Neural cell (in vitro differentiated cells): ENCODE data around the gene HTRA2. TPM values are rescaled to one million over a fixed set of nuclear protein-coding genes. Genes with fewer than 3 reads are reported as not detected.

Experiments
- H2AFZ ChIP-seq: fragments of 200-600, 300-800 bp; sonication (generic), shearing (Covaris generic); 2 replicates; pipeline ENCODE4 v1.6.0; 2014; ENCODE audit warnings: low read depth, mild to moderate bottlenecking, antibody characterized with exemption, low read length, moderate library complexity
- H3F3A ChIP-seq: fragments of 200-600 bp; shearing (Covaris generic); 2 replicates; pipeline ENCODE4 v1.6.1; 2016; ENCODE audit warnings: mild to moderate bottlenecking, moderate library complexity, mixed read lengths, antibody characterized with exemption, low read length; ENCODE audit not compliant: insufficient read depth, poor library complexity, severe bottlenecking
- H3K27ac ChIP-seq: fragments of 200-600, 300-800 bp; sonication (generic), shearing (Covaris generic); 2 replicates; pipeline ENCODE4 v1.5.1; 2014; ENCODE audit warnings: mild to moderate bottlenecking, low read length, moderate library complexity
- H3K27me3 ChIP-seq: fragments of 300-800, 200-600 bp; sonication (generic), shearing (Covaris generic); 2 replicates; pipeline ENCODE4 v1.6.0; 2014; ENCODE audit warnings: mild to moderate bottlenecking, low read depth, low read length, moderate library complexity; ENCODE audit not compliant: insufficient read depth
- H3K36me3 ChIP-seq: fragments of 300-800, 200-600 bp; sonication (generic), shearing (Covaris generic); 2 replicates; pipeline ENCODE4 v1.5.1; 2014; ENCODE audit warnings: mild to moderate bottlenecking, antibody characterized with exemption, low read length, moderate library complexity; ENCODE audit not compliant: insufficient read depth
- H3K4me2 ChIP-seq: fragments of 300-800, 200-600 bp; sonication (generic), shearing (Covaris generic); 2 replicates; pipeline ENCODE4 v1.6.0; 2014; ENCODE audit warnings: mild to moderate bottlenecking, low read length
- H3K4me3 ChIP-seq: fragments of 300-800, 200-600 bp; sonication (generic), shearing (Covaris generic); 2 replicates; pipeline ENCODE4 v1.5.1; 2014; ENCODE audit warnings: mild to moderate bottlenecking, low read length, moderate library complexity
- H3K79me2 ChIP-seq: fragments of 200-600 bp; shearing (Covaris generic); replicated peaks from 2 replicates; pipeline ENCODE4 v1.6.0; 2014; ENCODE audit warnings: mild to moderate bottlenecking, low read length, moderate library complexity; ENCODE audit not compliant: insufficient read depth
- H3K9ac ChIP-seq: fragments of 300-800, 200-600 bp; sonication (generic), shearing (Covaris generic); 2 replicates; pipeline ENCODE4 v1.6.1; 2016; ENCODE audit warnings: mild to moderate bottlenecking, low read length, mixed read lengths
- H3K9me2 ChIP-seq: fragments of 200-600 bp; shearing (Covaris generic); 2 replicates; pipeline ENCODE4 v1.6.1; 2016; ENCODE audit warnings: mild to moderate bottlenecking, low read length, mixed read lengths; ENCODE audit not compliant: insufficient read depth
- H3K9me3 ChIP-seq: fragments of 200-600, 300-800 bp; sonication (generic), shearing (Covaris generic); 2 replicates; pipeline ENCODE4 v1.6.1; 2016; ENCODE audit warnings: mild to moderate bottlenecking, mixed run types, low read length, moderate library complexity, mixed read lengths
- H4K20me1 ChIP-seq: fragments of 200-600 bp; shearing (Covaris generic); 2 replicates; pipeline ENCODE4 v1.6.1; 2016; ENCODE audit warnings: mild to moderate bottlenecking, mixed run types; ENCODE audit not compliant: insufficient read depth
- CTCF ChIP-seq: fragments of 450-650 bp; IDR thresholded peaks from 2 replicates; pipeline ENCODE4 v1.5.1; 2014; ENCODE audit warnings: antibody characterized with exemption, mild to moderate bottlenecking, moderate library complexity; ENCODE audit not compliant: poor library complexity, severe bottlenecking
- EP300 ChIP-seq: fragments of 450-650 bp; conservative IDR thresholded peaks from 2 replicates; pipeline ENCODE4 v1.6.1; 2014; ENCODE audit warnings: antibody characterized with exemption, mild to moderate bottlenecking, moderate library complexity; ENCODE audit not compliant: poor library complexity, severe bottlenecking
- EZH2 ChIP-seq: fragments of 200-600, 300-800 bp; shearing (Covaris generic), sonication (generic); IDR thresholded peaks from 2 replicates; pipeline ENCODE4 v1.6.1; 2014; ENCODE audit warnings: antibody characterized with exemption, low read length, borderline replicate concordance, mild to moderate bottlenecking; ENCODE audit not compliant: insufficient read depth, poor library complexity, severe bottlenecking
- MXI1 ChIP-seq: fragments of 450-650 bp; conservative IDR thresholded peaks from 2 replicates; pipeline ENCODE4 v1.6.1; 2014; ENCODE audit warnings: antibody characterized with exemption, mild to moderate bottlenecking; ENCODE audit not compliant: poor library complexity, severe bottlenecking
- POLR2AphosphoS5 ChIP-seq: IDR thresholded peaks from 2 replicates; pipeline ENCODE4 v1.6.1; 2012
- RAD21 ChIP-seq: fragments of 450-650 bp; conservative IDR thresholded peaks from 2 replicates; pipeline ENCODE4 v1.6.1; 2014; ENCODE audit warnings: antibody characterized with exemption, mild to moderate bottlenecking, moderate library complexity
- REST ChIP-seq: IDR thresholded peaks from 2 replicates; pipeline ENCODE4 v1.6.1; 2012; ENCODE audit warnings: borderline replicate concordance
- SMC3 ChIP-seq: fragments of 450-650 bp; conservative IDR thresholded peaks from 2 replicates; pipeline ENCODE4 v1.6.1; 2014; ENCODE audit warnings: antibody characterized with exemption, mild to moderate bottlenecking, moderate library complexity; ENCODE audit not compliant: poor library complexity
- TAF1 ChIP-seq: IDR thresholded peaks from 2 replicates; pipeline ENCODE4 v1.6.1; 2012; ENCODE audit warnings: low read depth
- polyA plus RNA-seq: library from polyadenylated mRNA; depleted of rRNA; stranded (reverse); fragments of >200 nt; gene quantifications from 2 replicates; pipeline ENCODE4 v1.2.3, GENCODE V29; 2014

Gene HTRA2
- polyA plus RNA-seq, 1 donor from 2014 or later, result 126 TPM

- Histone ChIP-seq H3K27ac (no peak overlapping the region), H3K9me3 (no peaks in the 10 kb centered on the region), H3K9me2 (no peaks in the 10 kb centered on the region), H2AFZ (no peak overlapping the region), H3K27me3 (no peaks in the 10 kb centered on the region), H3K9ac (no peak overlapping the region), H3K4me2 (no peak overlapping the region), H3F3A (no peaks in the 10 kb centered on the region), H3K36me3 (no peaks in the 10 kb centered on the region), H3K79me2 (peaks cover 8% of the 10 kb centered on the region), H3K4me3 (no peak overlapping the region), H4K20me1 (no peaks in the 10 kb centered on the region)
- no peak for TF ChIP-seq TAF1
- no peak for TF ChIP-seq REST
- no peak for TF ChIP-seq EP300
- TF ChIP-seq POLR2AphosphoS5, result no peak
- TF ChIP-seq RAD21, result no peak
- TF ChIP-seq SMC3, result no peak
- no peak for TF ChIP-seq MXI1
- TF ChIP-seq EZH2, result no peak
- no peak for TF ChIP-seq CTCF
These were observed 43.6 kb upstream of the HTRA2 start for GRCh38 chr2:74486141-74486540.

GRCh38 chr2:74488643-74489481, 40.9 kb upstream of the HTRA2 start:
- Histone ChIP-seq H4K20me1 (no peaks in the 10 kb centered on the region), H3K4me3 (no peak overlapping the region), H3K27me3 (no peaks in the 10 kb centered on the region), H2AFZ (no peak overlapping the region), H3K27ac (no peak overlapping the region), H3F3A (no peaks in the 10 kb centered on the region), H3K9ac (no peak overlapping the region), H3K4me2 (no peak overlapping the region), H3K36me3 (no peaks in the 10 kb centered on the region), H3K9me2 (no peaks in the 10 kb centered on the region), H3K9me3 (no peaks in the 10 kb centered on the region), H3K79me2 (no peaks in the 10 kb centered on the region)
- TF ChIP-seq CTCF, result no peak
- TF ChIP-seq MXI1, result no peak
- no peak for TF ChIP-seq POLR2AphosphoS5
- TF ChIP-seq SMC3, result no peak
- TF ChIP-seq TAF1, result no peak
- TF ChIP-seq RAD21, result no peak
- TF ChIP-seq REST, result no peak
- no peak for TF ChIP-seq EP300
- no peak for TF ChIP-seq EZH2
